22Rv1 (cell line): ENCODE data around the gene KCNG2.

Experiments
- H3K27ac ChIP-seq: fragments of 450-650 bp; 2 replicates; pipeline ENCODE4 v1.5.1; 2017
- CTCF ChIP-seq: fragments of 450-650 bp; IDR thresholded peaks from 2 replicates; pipeline ENCODE4 v1.5.1; 2017; ENCODE audit warnings: mild to moderate bottlenecking
- ZFX ChIP-seq: fragments of 450-650 bp; IDR thresholded peaks from 2 replicates; pipeline ENCODE4 v1.6.1; 2017; ENCODE audit warnings: antibody characterized with exemption, borderline replicate concordance

KCNG2 gene

GRCh38 chr18:79948719-79949411 is 151.1 kb downstream of the KCNG2 start:
- no peak overlapping the region for H3K27ac ChIP-seq
- no peak for TF ChIP-seq CTCF
- TF ChIP-seq ZFX = no peak
